ENCODE measurements around the gene PODN.
A peak's percentile ranks its signal among the peaks of the same experiment; 100 is the strongest.

Gene PODN

DNA sequence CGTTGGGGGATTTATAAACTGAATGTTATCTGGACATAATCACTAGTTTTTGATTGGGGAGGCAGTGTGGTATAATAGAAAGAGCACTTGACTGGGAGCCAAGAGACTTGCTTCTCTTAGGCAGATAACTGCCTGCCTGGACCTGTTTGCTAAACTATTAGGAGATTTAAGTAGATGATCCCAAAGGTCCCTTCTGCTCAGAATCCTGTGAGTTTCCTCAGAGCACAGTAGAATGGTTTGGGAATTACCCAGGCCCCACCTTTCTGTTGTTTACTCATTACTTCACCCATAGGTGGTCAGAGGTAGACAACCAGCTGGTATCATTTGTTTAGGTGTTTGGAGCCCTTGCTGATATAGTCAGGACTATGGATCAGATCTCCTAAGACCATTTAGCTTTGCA, 10.3 kb upstream of the PODN start:
- DNase-seq: no peak

- DNase-seq: no peak
These were observed 4.9 kb upstream of the PODN start for GRCh38 chr1:53057127-53057526.

- no peak for DNase-seq
These were observed 1.4 kb upstream of the PODN start for GRCh38 chr1:53060579-53060978.

DNA sequence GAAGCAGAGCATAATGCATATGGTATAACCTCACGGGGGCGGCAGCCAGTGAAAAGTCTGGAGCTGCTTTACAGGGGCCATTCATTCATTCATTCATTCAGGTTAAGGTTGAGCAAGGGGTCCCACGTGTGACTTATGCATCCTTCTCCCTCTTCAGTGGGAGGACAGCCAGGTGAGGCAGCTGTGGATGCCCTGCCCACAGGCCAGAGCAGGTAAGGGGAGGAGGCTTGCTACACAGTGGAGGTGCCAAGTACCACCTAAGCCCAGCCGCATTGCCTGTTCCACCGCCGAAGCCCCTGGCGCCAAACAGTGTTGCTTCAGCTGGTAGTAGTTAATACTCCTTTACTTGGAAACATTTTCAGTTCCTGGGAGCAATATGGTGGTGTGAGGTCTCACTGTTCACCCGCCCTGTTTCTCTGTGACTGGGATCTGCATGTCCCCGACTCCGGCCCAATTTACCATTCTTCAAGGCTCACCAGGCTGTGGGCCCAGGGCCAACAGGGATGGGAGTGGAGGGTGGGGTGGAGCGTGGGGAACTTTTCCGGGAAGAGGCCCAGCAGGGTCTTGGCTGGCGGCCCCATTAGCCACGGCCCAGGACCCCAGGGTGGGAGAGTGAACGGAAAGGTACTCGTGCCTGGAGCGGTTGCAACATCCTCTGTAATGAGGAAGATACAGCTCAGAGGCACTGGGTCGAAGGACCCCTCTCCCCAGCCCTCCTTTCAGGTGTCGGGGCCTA, 722 bp upstream of the PODN start:
- no peak for DNase-seq

DNA sequence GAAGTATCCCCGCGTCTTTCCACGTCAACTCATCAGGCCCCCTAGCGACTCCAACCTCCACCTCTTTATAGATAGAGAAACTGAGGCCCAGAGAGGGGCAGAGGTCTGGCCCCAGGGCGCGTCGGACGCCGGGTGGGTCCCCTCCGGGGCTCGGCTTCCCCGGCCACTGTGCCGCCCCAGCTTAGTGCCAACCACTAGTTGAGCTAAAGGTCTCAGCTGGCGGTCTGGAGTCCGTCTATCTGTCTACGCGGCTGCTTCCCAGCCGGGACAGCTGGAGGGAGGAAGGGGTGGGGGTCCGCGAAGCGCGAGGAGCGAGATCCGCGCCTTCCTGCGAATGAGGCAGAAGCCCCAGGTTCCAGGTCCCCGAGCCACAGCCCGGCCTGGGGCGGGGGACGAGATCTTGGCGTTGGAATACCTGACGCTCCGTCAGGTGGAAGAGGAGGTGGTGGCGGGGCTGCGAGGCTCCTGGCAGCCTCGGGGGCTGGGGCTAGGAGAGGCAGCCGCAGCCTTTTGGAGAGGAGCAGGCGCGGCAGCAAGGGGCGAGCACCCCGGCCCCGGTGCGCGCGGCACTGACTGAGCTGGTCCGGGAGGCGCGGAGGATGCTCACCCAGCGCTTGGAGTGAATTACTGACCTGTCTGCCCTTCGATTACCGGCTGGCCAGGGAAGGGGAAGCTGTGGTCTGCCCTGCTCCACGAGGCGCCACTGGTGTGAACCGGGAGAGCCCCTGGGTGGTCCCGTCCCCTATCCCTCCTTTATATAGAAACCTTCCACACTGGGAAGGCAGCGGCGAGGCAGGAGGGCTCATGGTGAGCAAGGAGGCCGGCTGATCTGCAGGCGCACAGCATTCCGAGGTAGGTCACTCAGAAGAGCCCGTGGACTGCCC, 937 bp downstream of the PODN start:
- no peak for DNase-seq

DNA sequence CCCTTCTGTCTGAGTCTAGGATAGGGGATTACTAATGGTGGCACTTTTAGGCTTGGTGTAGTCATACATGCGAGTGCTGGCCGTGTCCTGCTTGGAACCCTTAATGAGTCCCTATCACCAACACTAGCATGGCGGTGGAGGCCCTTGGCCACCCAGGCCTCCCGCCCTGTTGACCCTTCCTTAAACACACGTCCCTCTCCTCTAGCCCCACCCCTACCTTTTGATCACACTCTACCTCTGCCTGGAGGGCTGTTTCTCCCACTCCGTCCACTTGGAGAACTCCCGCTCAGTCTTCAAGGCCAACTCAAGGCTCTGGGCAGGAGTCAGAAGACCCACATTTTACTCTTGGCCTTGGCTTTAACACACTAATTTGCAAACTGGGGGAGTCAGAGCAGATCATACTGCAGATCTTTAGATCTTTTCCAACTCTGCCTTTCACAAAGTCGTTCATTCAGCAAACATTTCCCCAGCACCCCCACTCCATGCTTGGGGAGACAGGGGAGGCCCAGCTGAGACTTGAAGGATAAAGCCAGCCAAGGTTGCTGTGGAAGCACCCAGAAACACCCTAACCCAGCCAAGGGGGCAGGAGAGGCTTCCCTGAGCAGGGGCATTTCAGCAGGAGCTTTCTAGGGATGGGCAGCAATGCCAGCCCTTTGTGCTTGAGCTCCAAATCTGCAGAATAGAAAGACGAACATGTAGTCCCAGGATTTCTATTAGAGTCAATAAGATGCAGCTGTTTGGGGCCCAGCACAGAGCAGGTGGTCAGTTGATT, 1.9 kb downstream of the PODN start:
- no peak for DNase-seq

DNA sequence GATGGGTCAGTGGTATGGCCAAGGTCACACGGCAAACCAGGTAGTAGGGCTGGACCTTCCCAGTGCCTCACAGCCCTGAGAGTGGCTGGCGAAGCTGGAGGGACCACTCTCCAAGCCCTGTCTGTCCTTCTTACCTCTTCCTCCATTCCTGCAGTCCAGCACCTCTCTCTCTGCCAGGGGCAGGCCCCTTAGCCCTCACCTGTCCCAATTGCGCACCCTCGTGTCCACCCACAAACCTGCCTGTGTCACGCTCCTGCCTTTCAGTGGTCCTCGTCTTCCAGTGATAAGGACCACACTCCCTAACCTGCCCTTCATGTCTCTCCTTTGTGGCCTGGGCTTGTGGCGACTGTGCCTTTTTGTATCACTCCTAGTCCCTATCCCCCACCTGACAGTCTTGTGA, 3.4 kb downstream of the PODN start:
- no peak for DNase-seq

- DNase-seq: no peak
These were observed 4.5 kb downstream of the PODN start for GRCh38 chr1:53066488-53066887.

- DNase-seq: no peak
These were observed 5.1 kb downstream of the PODN start for GRCh38 chr1:53066891-53067738.

DNA sequence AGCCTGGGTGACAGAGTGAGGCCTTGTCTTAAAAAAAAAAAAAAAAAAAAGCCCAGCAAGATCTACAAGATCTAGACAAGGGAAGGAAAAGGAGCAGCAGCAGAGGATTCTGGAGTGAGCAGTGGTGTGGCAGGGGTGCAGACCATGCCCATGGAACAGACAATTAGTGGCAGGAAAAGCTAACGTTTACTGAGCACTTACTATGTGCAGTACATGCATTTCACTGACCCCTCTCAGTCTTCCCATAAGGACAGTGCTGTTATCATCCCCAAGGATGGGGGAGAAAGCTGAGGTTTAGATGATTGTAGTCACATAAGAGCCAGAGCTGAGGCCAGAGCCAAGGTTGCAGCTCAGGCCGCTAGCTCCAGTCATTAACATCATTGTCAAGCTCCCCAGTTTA, 5.9 kb downstream of the PODN start:
- no peak for DNase-seq

DNA sequence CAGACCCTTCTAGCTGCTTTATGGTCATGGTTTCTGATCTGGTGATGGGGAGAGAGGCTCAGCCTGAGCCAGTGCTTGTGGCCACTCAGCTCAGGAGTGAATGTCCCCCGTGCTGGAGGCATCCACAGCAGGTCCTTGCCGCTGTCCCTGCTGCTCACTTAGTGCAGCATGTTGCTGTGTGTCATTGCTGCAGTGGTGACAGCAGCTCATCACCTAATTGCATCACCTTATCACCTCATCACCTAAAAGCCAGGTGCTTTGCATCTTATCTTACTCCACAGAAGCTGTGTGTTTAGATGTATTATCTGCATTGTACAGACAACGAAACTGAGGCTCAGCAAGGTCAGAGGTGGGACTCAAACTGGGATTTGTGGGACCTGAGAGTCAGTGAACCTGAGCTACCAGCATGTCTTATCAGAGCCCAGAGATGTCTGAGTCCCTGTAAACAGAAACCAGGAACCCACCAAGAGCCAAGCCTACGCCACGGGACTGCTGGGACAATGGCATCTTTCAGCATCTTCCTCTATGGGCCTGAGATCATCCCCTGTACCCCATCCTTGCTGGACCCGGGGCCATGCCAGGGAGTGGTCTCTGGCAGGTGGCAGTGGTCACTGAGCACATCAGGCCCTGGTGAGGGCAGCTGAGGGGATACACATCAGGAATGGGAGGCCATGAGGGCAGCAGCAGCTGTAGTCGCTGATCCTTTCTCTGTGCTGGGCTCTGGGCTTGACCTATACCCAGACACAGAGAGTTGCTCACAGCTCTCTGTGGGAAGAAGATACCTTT, 6.5 kb downstream of the PODN start:
- no peak for DNase-seq

DNA sequence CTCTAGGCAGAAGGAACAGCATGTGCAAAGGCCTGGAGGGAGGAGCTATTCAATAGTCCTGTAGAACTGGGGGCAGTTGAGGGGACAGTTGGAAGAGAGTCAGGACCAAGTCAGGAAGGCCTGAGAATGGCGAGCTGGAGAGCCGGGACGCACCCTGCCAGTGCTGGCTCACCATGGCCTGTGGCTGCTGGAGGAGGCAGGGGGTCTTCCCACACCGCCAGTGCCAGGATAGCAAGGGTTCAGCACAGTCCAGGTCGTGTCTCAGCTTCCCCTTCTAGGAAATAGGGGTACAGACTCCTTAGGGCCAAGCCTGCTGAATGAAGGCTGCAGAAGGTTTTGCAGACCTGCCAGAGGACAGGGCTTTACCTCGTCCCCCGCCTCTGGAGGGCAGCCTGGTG, 7.3 kb downstream of the PODN start:
- DNase-seq: no peak

- DNase-seq: no peak
These were observed 7.8 kb downstream of the PODN start for GRCh38 chr1:53069663-53070327.

DNA sequence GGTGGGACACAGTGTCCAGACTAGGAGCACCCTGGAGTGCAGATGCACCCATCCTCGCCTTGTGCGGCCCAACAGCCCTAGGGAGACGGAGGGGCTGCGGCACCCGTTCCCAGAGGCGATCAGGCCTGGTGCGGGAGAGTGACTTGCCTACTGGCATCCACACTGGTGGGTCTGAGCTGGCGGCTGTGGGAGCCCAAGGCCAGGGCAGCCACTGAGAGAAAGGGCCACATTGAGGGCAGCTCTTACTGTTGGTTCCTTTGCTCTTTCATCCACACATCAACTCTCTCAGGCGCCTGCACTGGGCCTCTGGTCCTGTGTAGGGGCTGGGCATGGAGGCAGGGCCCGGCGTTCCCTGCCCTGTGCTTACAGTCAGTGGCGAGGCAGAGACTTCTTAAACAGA, 8.6 kb downstream of the PODN start:
- DNase-seq: no peak

GRCh38 chr1:53071167-53071865, 9.3 kb downstream of the PODN start:
- no peak for DNase-seq

GRCh38 chr1:53071915-53072314, 9.9 kb downstream of the PODN start:
- no peak for DNase-seq

- DNase-seq: no peak
These were observed 11.3 kb downstream of the PODN start for GRCh38 chr1:53073287-53073686.

GRCh38 chr1:53073868-53074311, 11.9 kb downstream of the PODN start:
- DNase-seq: peak in 1 of 2 donors; percentile 5

DNA sequence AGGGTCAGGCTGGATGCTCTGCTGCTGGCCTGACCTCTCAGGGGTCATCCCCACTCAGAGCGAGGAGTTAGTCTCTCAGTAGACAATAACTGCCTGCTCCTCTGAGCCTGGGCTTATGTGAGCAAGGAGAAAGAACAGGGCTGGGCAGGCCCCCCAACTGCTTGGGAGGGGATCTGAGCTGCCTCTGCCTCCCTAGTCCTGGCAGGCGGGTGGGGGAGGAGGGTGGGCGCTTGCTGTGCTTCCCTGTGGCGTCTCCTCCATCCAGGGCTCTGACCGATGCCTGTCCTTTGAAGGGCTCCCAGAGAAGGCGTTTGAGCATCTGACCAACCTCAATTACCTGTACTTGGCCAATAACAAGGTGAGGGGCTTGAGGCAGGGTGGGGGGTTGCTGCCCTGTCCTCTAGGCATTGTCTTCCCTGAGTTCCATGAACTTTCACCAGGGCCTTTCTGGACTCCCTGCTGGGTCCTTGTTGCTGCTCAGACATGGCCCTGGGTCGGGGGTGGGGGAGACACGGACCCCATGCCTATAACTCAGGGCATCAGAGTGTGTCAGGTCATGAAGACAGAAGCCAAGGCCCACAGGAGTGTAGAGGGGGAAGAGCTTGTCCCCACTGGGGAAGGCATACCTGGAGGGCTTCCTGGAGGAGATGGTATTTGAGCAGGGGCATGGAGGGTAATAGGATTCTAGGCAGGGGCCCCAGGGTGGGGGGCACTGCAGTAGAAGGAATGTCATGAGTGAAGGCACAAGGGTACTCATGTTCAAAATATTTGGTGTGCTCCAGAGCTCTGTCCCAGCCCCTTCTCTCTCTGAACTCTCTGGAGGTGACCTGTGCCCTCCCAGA, 12.5 kb downstream of the PODN start:
- peak in 1 of 2 donors; percentile 5 for DNase-seq
